ENCODE measurements around the gene REEP1. TPM values are rescaled to one million over a fixed set of nuclear protein-coding genes. Genes with fewer than 3 reads are reported as not detected.

REEP1 gene
- total RNA-seq, 1 experiment from 2014 or later: 0.23 TPM

GRCh38 chr2:86293612-86294011 is 43.8 kb downstream of the REEP1 start:
- H3K9me3 ChIP-seq (ENCODE audit: control insufficient read depth, insufficient read depth, low read depth, low read length): no peaks in the 10 kb centered on the region
- H3K27ac ChIP-seq (ENCODE audit: low read length): no peak overlapping the region
- TF ChIP-seq, protein P1, sequence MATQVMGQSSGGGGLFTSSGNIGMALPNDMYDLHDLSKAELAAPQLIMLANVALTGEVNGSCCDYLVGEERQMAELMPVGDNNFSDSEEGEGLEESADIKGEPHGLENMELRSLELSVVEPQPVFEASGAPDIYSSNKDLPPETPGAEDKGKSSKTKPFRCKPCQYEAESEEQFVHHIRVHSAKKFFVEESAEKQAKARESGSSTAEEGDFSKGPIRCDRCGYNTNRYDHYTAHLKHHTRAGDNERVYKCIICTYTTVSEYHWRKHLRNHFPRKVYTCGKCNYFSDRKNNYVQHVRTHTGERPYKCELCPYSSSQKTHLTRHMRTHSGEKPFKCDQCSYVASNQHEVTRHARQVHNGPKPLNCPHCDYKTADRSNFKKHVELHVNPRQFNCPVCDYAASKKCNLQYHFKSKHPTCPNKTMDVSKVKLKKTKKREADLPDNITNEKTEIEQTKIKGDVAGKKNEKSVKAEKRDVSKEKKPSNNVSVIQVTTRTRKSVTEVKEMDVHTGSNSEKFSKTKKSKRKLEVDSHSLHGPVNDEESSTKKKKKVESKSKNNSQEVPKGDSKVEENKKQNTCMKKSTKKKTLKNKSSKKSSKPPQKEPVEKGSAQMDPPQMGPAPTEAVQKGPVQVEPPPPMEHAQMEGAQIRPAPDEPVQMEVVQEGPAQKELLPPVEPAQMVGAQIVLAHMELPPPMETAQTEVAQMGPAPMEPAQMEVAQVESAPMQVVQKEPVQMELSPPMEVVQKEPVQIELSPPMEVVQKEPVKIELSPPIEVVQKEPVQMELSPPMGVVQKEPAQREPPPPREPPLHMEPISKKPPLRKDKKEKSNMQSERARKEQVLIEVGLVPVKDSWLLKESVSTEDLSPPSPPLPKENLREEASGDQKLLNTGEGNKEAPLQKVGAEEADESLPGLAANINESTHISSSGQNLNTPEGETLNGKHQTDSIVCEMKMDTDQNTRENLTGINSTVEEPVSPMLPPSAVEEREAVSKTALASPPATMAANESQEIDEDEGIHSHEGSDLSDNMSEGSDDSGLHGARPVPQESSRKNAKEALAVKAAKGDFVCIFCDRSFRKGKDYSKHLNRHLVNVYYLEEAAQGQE (IDR thresholded peaks at IDR 0.05; ENCODE audit: insufficient read depth in 1 of 2, low read depth in 2 of 2, low read length in 1 of 2): no peak
- TF ChIP-seq POLR2AphosphoS5 (IDR thresholded peaks at IDR 0.05; ENCODE audit: low read depth, low read length) (no peak), TCF7L2 (IDR thresholded peaks at IDR 0.05; ENCODE audit: low read depth, low read length) (no peak)
- TF ChIP-seq, protein P2, sequence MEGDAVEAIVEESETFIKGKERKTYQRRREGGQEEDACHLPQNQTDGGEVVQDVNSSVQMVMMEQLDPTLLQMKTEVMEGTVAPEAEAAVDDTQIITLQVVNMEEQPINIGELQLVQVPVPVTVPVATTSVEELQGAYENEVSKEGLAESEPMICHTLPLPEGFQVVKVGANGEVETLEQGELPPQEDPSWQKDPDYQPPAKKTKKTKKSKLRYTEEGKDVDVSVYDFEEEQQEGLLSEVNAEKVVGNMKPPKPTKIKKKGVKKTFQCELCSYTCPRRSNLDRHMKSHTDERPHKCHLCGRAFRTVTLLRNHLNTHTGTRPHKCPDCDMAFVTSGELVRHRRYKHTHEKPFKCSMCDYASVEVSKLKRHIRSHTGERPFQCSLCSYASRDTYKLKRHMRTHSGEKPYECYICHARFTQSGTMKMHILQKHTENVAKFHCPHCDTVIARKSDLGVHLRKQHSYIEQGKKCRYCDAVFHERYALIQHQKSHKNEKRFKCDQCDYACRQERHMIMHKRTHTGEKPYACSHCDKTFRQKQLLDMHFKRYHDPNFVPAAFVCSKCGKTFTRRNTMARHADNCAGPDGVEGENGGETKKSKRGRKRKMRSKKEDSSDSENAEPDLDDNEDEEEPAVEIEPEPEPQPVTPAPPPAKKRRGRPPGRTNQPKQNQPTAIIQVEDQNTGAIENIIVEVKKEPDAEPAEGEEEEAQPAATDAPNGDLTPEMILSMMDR (IDR thresholded peaks at IDR 0.05): no peak
- H3K27me3 ChIP-seq (ENCODE audit: control insufficient read depth, insufficient read depth, low read length): peaks cover 17% of the 10 kb centered on the region
- no TSS peak for BruUV-seq (replicated peaks)
- CTCF ChIA-PET: no interaction called here
- ATAC-seq: no peak
- H3K4me3 ChIP-seq (ENCODE audit: low read depth in 2 of 2, low read length in 2 of 2): no peak overlapping the region
- H3K36me3 ChIP-seq (ENCODE audit: control insufficient read depth, insufficient read depth, low read length): no peaks in the 10 kb centered on the region
- intact Hi-C loops (cut with micrococcal nuclease; ENCODE audit: unreplicated experiment): no loop called here
- H3K4me1 ChIP-seq (ENCODE audit: control insufficient read depth, insufficient read depth, low read length): no peaks in the 10 kb centered on the region
- in situ Hi-C loops (cut with HindIII; ENCODE audit: low pct_unique_long_range_greater_than_20kb, low sequenced_read_pairs): no loop called here
- POLR2A ChIA-PET: no interaction called here
- DNase-seq (ENCODE audit: low read depth, low spot score): no peak

DNA sequence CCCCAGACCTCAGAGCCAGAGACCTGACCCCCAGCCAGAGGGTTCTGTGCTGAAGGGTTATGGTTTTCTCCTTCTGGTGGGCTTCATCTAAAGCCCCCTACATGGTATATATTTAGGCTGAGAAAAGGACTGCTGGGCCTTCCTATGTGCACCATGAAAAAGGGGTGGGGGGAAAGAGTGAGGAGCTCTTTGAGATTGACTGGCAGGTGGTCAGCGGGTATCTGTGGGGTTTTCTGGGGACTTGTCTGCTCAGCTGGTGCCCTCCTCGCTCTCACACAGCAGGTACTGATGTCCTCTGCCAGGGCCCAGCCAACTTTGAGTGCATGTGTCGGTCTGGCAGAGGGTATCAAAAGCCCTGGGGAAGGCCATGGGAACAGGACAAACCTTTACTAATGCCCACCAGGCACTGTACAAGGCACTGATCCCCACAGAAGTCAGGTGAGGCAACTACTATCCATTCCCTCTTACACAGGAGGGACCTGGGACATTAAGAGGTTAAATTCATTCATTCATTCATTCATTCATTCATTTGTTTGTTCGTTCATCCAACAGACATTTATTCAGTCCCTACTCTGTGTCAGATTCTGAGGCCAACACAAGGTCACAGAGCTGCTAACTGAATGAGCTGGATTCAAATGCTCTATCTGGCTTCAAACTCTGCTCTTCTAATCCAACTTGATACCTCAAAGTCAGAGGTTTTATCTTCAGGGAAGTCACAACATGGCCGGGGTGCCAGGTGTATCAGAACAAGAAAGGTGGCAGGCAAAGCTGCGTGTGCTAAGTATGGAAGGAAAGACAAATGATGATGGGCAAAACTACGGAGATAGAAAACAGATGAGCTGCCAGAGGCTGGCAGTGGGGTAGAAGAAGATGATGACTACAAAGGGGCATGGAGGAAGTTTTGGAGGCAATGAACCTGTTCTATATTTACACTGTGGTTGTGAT is 44.6 kb downstream of the REEP1 start:
- ATAC-seq (no peak), DNase-seq (ENCODE audit: low read depth, low spot score) (no peak)
- POLR2A ChIA-PET: no interaction called here
- no TSS peak for BruUV-seq (replicated peaks)
- Histone ChIP-seq H3K27ac (ENCODE audit: low read length) (no peak overlapping the region), H3K9me3 (ENCODE audit: control insufficient read depth, insufficient read depth, low read depth, low read length) (no peaks in the 10 kb centered on the region), H3K4me1 (ENCODE audit: control insufficient read depth, insufficient read depth, low read length) (no peaks in the 10 kb centered on the region), H3K4me3 (ENCODE audit: low read depth in 2 of 2, low read length in 2 of 2) (no peak overlapping the region), H3K36me3 (ENCODE audit: control insufficient read depth, insufficient read depth, low read length) (no peaks in the 10 kb centered on the region), H3K27me3 (ENCODE audit: control insufficient read depth, insufficient read depth, low read length) (peaks cover 15% of the 10 kb centered on the region)
- intact Hi-C loops (cut with micrococcal nuclease; ENCODE audit: unreplicated experiment): no loop called here
- in situ Hi-C loops (cut with HindIII; ENCODE audit: low pct_unique_long_range_greater_than_20kb, low sequenced_read_pairs): no loop called here
- TF ChIP-seq, protein P1 (IDR thresholded peaks at IDR 0.05; ENCODE audit: insufficient read depth in 1 of 2, low read depth in 2 of 2, low read length in 1 of 2): no peak
- TF ChIP-seq, protein P2 (IDR thresholded peaks at IDR 0.05): no peak
- no peak for TF ChIP-seq SIN3A (IDR thresholded peaks at IDR 0.05; ENCODE audit: borderline replicate concordance, insufficient read depth, low read depth, low read length)
- no peak for TF ChIP-seq TCF7L2 (IDR thresholded peaks at IDR 0.05; ENCODE audit: low read depth, low read length)
- TF ChIP-seq POLR2AphosphoS5 (IDR thresholded peaks at IDR 0.05; ENCODE audit: low read depth, low read length): no peak
- CTCF ChIA-PET: no interaction called here

All from Panc1 (cell line).